Liver (tissue), 9 donors: ENCODE measurements around the gene ROBO3. TPM values are rescaled to one million over a fixed set of nuclear protein-coding genes. Genes with fewer than 3 reads are reported as not detected.

Source experiments
- DNase-seq: peaks from one replicate; pipeline ENCODE4 v3.0.0-alpha.2; 2017; ENCODE audit warnings: low spot score
- H3K27ac ChIP-seq, 2 donors: one replicate each; pipeline ENCODE4 v1.7.0; 2013; ENCODE audit warnings: inconsistent platforms in 2 of 2, low read length in 2 of 2, control low read depth in 1 of 2, low read depth in 1 of 2, mild to moderate bottlenecking in 1 of 2
- H3K27me3 ChIP-seq, 4 donors: one replicate each; pipeline versions ENCODE4 v1.6.1 to v1.7.0; 2013; ENCODE audit warnings: low read length in 3 of 4, inconsistent platforms in 1 of 4, mild to moderate bottlenecking in 1 of 4, moderate library complexity in 1 of 4; ENCODE audit not compliant: control insufficient read depth in 4 of 4, insufficient read depth in 4 of 4
- H3K36me3 ChIP-seq, 4 donors: one replicate each; pipeline versions ENCODE4 v1.6.1 to v1.7.0; 2013; ENCODE audit warnings: low read length in 3 of 4, mild to moderate bottlenecking in 3 of 4, low read depth in 1 of 4, moderate library complexity in 1 of 4; ENCODE audit not compliant: control insufficient read depth in 4 of 4, insufficient read depth in 3 of 4
- H3K4me1 ChIP-seq, 4 donors: one replicate each; pipeline versions ENCODE4 v1.6.1 to v1.7.0; 2013; ENCODE audit warnings: low read length in 3 of 4, mild to moderate bottlenecking in 3 of 4, moderate library complexity in 1 of 4; ENCODE audit not compliant: control insufficient read depth in 4 of 4, insufficient read depth in 4 of 4
- H3K4me3 ChIP-seq, 3 donors: one replicate each; pipeline versions ENCODE4 v1.6.1 to v1.7.0; 2013; ENCODE audit warnings: low read length in 3 of 3, control low read depth in 1 of 3, low read depth in 1 of 3, mild to moderate bottlenecking in 1 of 3
- H3K9ac ChIP-seq, 2 donors: one replicate each; pipeline ENCODE4 v1.7.0; 2013; ENCODE audit warnings: low read length in 2 of 2, mild to moderate bottlenecking in 2 of 2, moderate library complexity in 2 of 2, control low read depth in 1 of 2, low read depth in 1 of 2
- H3K9me3 ChIP-seq, 4 donors: one replicate each; pipeline versions ENCODE4 v1.6.1 to v1.7.0; 2013; ENCODE audit warnings: low read length in 3 of 4; ENCODE audit not compliant: control insufficient read depth in 4 of 4
- ATF3 ChIP-seq: IDR thresholded peaks from 2 replicates; pipeline ENCODE4 v1.6.1; 2016; ENCODE audit warnings: antibody characterized with exemption
- EGR1 ChIP-seq, 2 donors: IDR thresholded peaks; 2 replicates each; pipeline ENCODE4 v1.6.1; 2016 to 2018; ENCODE audit warnings: antibody characterized with exemption in 2 of 2, low read depth in 2 of 2
- FOXA2 ChIP-seq: IDR thresholded peaks from 2 replicates; pipeline ENCODE4 v1.6.1; 2016; ENCODE audit warnings: antibody characterized with exemption
- GABPA ChIP-seq, 2 donors: IDR thresholded peaks in 1 of 2; conservative IDR thresholded peaks in 1 of 2; 2 replicates each; pipeline ENCODE4 v1.6.1; 2016; ENCODE audit warnings: antibody characterized with exemption in 2 of 2, mild to moderate bottlenecking in 1 of 2, moderate library complexity in 1 of 2
- HNF4A ChIP-seq, 2 donors: conservative IDR thresholded peaks; 2 replicates each; pipeline ENCODE4 v1.6.1; 2016; ENCODE audit warnings: antibody characterized with exemption in 2 of 2, mild to moderate bottlenecking in 2 of 2
- HNF4G ChIP-seq: IDR thresholded peaks from 2 replicates; pipeline ENCODE4 v1.6.1; 2016; ENCODE audit warnings: antibody characterized with exemption
- JUND ChIP-seq, 2 donors: IDR thresholded peaks; 2 replicates each; pipeline ENCODE4 v1.6.1; 2016; ENCODE audit warnings: antibody characterized with exemption in 2 of 2
- NR2F2 ChIP-seq: IDR thresholded peaks from 2 replicates; pipeline ENCODE4 v1.6.1; 2016; ENCODE audit warnings: antibody characterized with exemption
- RAD21 ChIP-seq, 2 donors: IDR thresholded peaks; 2 replicates each; pipeline ENCODE4 v1.6.1; 2016; ENCODE audit warnings: antibody characterized with exemption in 2 of 2, mild to moderate bottlenecking in 2 of 2
- RXRA ChIP-seq, 2 donors: IDR thresholded peaks; 2 replicates each; pipeline ENCODE4 v1.6.1; 2017 to 2018; ENCODE audit warnings: antibody characterized with exemption in 2 of 2, mild to moderate bottlenecking in 1 of 2
- SP1 ChIP-seq: IDR thresholded peaks from 2 replicates; pipeline ENCODE4 v1.6.1; 2018; ENCODE audit warnings: antibody characterized with exemption, mild to moderate bottlenecking
- YY1 ChIP-seq: IDR thresholded peaks from 2 replicates; pipeline ENCODE4 v1.6.1; 2016; ENCODE audit warnings: antibody characterized with exemption, mild to moderate bottlenecking
- ZBTB33 ChIP-seq: IDR thresholded peaks from 2 replicates; pipeline ENCODE4 v1.6.1; 2016; ENCODE audit warnings: antibody characterized with exemption
- WGBS: extraction: QIAGEN DNeasy Blood & Tissue Kit; methylation state at CpG from one replicate; pipeline ENCODE4 v1.1.7; 2013; 5-methylcytosine and 5-hydroxymethylcytosine counted together
- polyA plus RNA-seq, 2 donors: library from polyadenylated mRNA; stranded (reverse) in 1 of 2; unstranded in 1 of 2; fragments of 200-250 nt in 1 of 2; fragments of >200 nt in 1 of 2; fragmentation: Nextera tagmentation in 1 of 2; extraction: Ambion mirVana in 1 of 2; gene quantifications; one replicate each; pipeline versions ENCODE4 v1.2.1 to v1.2.3, GENCODE V29; 2013 to 2015
- total RNA-seq, 2 donors: library from RNA; depleted of rRNA; stranded (reverse); fragments of >200 nt; gene quantifications; one replicate each; pipeline ENCODE4 v1.2.3, GENCODE V29; 2014
- donor health status: healthy.
- donor health status: healthy.
- donor health status: healthy.
- donor health status: healthy.
- donor health status: healthy.

Gene ROBO3
- total and polyA plus RNA-seq, 4 donors = 1.1 to 2.2 (median 1.4) TPM

- TF ChIP-seq ZBTB33 = no peak
- no peak for TF ChIP-seq GABPA (IDR thresholded peaks at IDR 0.05 in 1 of 2, conservative IDR thresholded peaks at IDR 0.05 in 1 of 2)
- no peak for TF ChIP-seq ATF3
- TF ChIP-seq EGR1 (IDR thresholded peaks at IDR 0.05; ENCODE audit: low read depth in 2 of 2) = no peak
- no peak for TF ChIP-seq RAD21 (IDR thresholded peaks at IDR 0.05)
- TF ChIP-seq HNF4G = no peak
- TF ChIP-seq SP1 = no peak
These were observed 3.4 kb downstream of the ROBO3 start (continued) for GRCh38 chr11:124868331-124869274.

- peaks cover 0 to 2% (median 0%) of the 10 kb centered on the region in 4 donors for H3K9me3 ChIP-seq
- TF ChIP-seq JUND (IDR thresholded peaks at IDR 0.05) (no peak), HNF4G (no peak), GABPA (IDR thresholded peaks at IDR 0.05 in 1 of 2, conservative IDR thresholded peaks at IDR 0.05 in 1 of 2) (no peak), ATF3 (no peak), HNF4A (conservative IDR thresholded peaks at IDR 0.05) (no peak), FOXA2 (no peak), YY1 (no peak), NR2F2 (no peak), RXRA (IDR thresholded peaks at IDR 0.05) (no peak), RAD21 (IDR thresholded peaks at IDR 0.05) (no peak)
- H3K4me3 ChIP-seq = no peak overlapping the region
These were observed 4.1 kb downstream of the ROBO3 start for GRCh38 chr11:124869331-124869730.

GRCh38 chr11:124869856-124870387 lies 4.7 kb downstream of the ROBO3 start:
- Histone ChIP-seq H3K27me3 (peaks cover 5 to 32% (median 18%) of the 10 kb centered on the region in 4 donors), H3K9ac (no peak overlapping the region), H3K4me1 (peaks cover 2 to 18% (median 12%) of the 10 kb centered on the region in 4 donors), H3K27ac (no peak overlapping the region), H3K4me3 (no peak overlapping the region), H3K9me3 (peaks cover 0 to 2% (median 0%) of the 10 kb centered on the region in 4 donors), H3K36me3 (no peaks in the 10 kb centered on the region)
- TF ChIP-seq HNF4G = no peak
- no peak for TF ChIP-seq JUND (IDR thresholded peaks at IDR 0.05)
- TF ChIP-seq YY1 = no peak
- DNase-seq = no peak
- 59% methylated on average over 14 of the region's 14 CpGs for WGBS

More at GRCh38 chr11:124869331-124869730, 4.1 kb downstream of the ROBO3 start:
- Histone ChIP-seq H3K27me3 (peaks cover 5 to 32% (median 19%) of the 10 kb centered on the region in 4 donors), H3K4me1 (peaks cover 2 to 20% (median 16%) of the 10 kb centered on the region in 4 donors), H3K9ac (no peak overlapping the region), H3K36me3 (no peaks in the 10 kb centered on the region), H3K27ac (no peak overlapping the region)
- no peak for DNase-seq
- WGBS = 9% methylated on average over 16 of the region's 16 CpGs
